ENCODE results near the gene MRTFA.
A peak's percentile ranks its signal among the peaks of the same experiment; 100 is the strongest.
"Not testable (repeated sequence)": the region's sequence is repeated elsewhere in the genome, so short reads cannot be mapped to it uniquely, and the experiment has no call there.

MRTFA gene

GRCh38 chr22:40626851-40627250 is 9.7 kb downstream of the MRTFA start:
- no peak for DNase-seq

GRCh38 chr22:40625794-40626193 is 10.7 kb downstream of the MRTFA start:
- not testable (repeated sequence) for DNase-seq

GRCh38 chr22:40625281-40625680 is 11.2 kb downstream of the MRTFA start:
- not testable (repeated sequence) for DNase-seq

GRCh38 chr22:40624770-40625169 is 11.7 kb downstream of the MRTFA start:
- no peak for DNase-seq

GRCh38 chr22:40621309-40622151 is 15.0 kb downstream of the MRTFA start:
- peak; percentile 56 to 83 (median 68) for DNase-seq

GRCh38 chr22:40620464-40621046 is 16.0 kb downstream of the MRTFA start:
- DNase-seq = peak in 3 of 4 experiments; percentile 17 to 61 (median 36)

GRCh38 chr22:40618400-40618799 is 18.1 kb downstream of the MRTFA start:
- no peak for DNase-seq

- DNase-seq = no peak
Observed at GRCh38 chr22:40616578-40616977, 19.9 kb downstream of the MRTFA start.

GRCh38 chr22:40613067-40613466 is 23.5 kb downstream of the MRTFA start:
- DNase-seq = no peak

- no peak for DNase-seq
Observed at GRCh38 chr22:40612291-40612751, 24.2 kb downstream of the MRTFA start.

- DNase-seq = no peak
Observed at GRCh38 chr22:40611606-40612005, 24.9 kb downstream of the MRTFA start.

- DNase-seq = no peak
Observed at GRCh38 chr22:40610329-40610850, 26.1 kb downstream of the MRTFA start.

GRCh38 chr22:40609216-40609615 is 27.3 kb downstream of the MRTFA start:
- no peak for DNase-seq

GRCh38 chr22:40607506-40607905 is 29.0 kb downstream of the MRTFA start:
- no peak for DNase-seq

- no peak for DNase-seq
Observed at GRCh38 chr22:40606306-40606705, 30.2 kb downstream of the MRTFA start.

- no peak for DNase-seq
Observed at GRCh38 chr22:40605761-40606160, 30.8 kb downstream of the MRTFA start.

GRCh38 chr22:40603088-40603605 is 33.4 kb downstream of the MRTFA start:
- no peak for DNase-seq

GRCh38 chr22:40602231-40602630 is 34.3 kb downstream of the MRTFA start:
- DNase-seq = no peak

- no peak for DNase-seq
Observed at GRCh38 chr22:40599731-40600130, 36.8 kb downstream of the MRTFA start.

- DNase-seq = not testable (repeated sequence)
Observed at GRCh38 chr22:40598712-40599111, 37.8 kb downstream of the MRTFA start.

- no peak for DNase-seq
Observed at GRCh38 chr22:40597526-40598430, 38.7 kb downstream of the MRTFA start.

GRCh38 chr22:40595497-40596234 is 40.9 kb downstream of the MRTFA start:
- peak; percentile 16 to 68 (median 36) for DNase-seq

Measured in suppressor macrophage (primary cell).